ENCODE data around the gene SSR1.

Gene SSR1

GRCh38 chr6:7224731-7225130, 88.3 kb downstream of the SSR1 start:
- no peak overlapping the region for H3K4me2 ChIP-seq (ENCODE audit: low read depth, low read length, poor library complexity, severe bottlenecking)
- H4K20me1 ChIP-seq (ENCODE audit: low read depth, low read length), result no peaks in the 10 kb centered on the region

GRCh38 chr6:7222197-7222596, 90.8 kb downstream of the SSR1 start:
- H3K36me3 ChIP-seq (ENCODE audit: low read length), result no peaks in the 10 kb centered on the region

More at GRCh38 chr6:7224731-7225130, 88.3 kb downstream of the SSR1 start:
- H3K27ac ChIP-seq (ENCODE audit: low read depth, low read length), result no peak overlapping the region
- no peaks in the 10 kb centered on the region for H3K9me2 ChIP-seq (replicated peaks; ENCODE audit: insufficient read depth, low read length)
- H3K9me3 ChIP-seq (ENCODE audit: insufficient read depth, low read length), result no peaks in the 10 kb centered on the region
- H3K36me3 ChIP-seq (ENCODE audit: low read length), result no peaks in the 10 kb centered on the region
- TF ChIP-seq CTCF (IDR thresholded peaks at IDR 0.05; ENCODE audit: insufficient read depth, low read length, poor library complexity, severe bottlenecking) (no peak), EZH2phosphoT487 (conservative IDR thresholded peaks at IDR 0.05; ENCODE audit: low read length) (no peak)
- H3K27me3 ChIP-seq (ENCODE audit: low read length), result no peaks in the 10 kb centered on the region
- no peaks in the 10 kb centered on the region for H3K79me2 ChIP-seq (ENCODE audit: insufficient read depth, low read length)
- no peak overlapping the region for H2AFZ ChIP-seq (ENCODE audit: low read depth, low read length, severe bottlenecking)
- no peak overlapping the region for H3K9ac ChIP-seq (ENCODE audit: low read length)
- H3F3A ChIP-seq (ENCODE audit: insufficient read depth), result no peaks in the 10 kb centered on the region
- H3K4me3 ChIP-seq (ENCODE audit: insufficient read depth, low read length, poor library complexity, severe bottlenecking), result no peak overlapping the region

GRCh38 chr6:7219310-7219709, 93.7 kb downstream of the SSR1 start:
- Histone ChIP-seq H4K20me1 (ENCODE audit: low read depth, low read length) (no peaks in the 10 kb centered on the region), H3K36me3 (ENCODE audit: low read length) (no peaks in the 10 kb centered on the region), H3K4me3 (ENCODE audit: insufficient read depth, low read length, poor library complexity, severe bottlenecking) (no peak overlapping the region), H3K27me3 (ENCODE audit: low read length) (no peaks in the 10 kb centered on the region), H3K9me2 (replicated peaks; ENCODE audit: insufficient read depth, low read length) (no peaks in the 10 kb centered on the region), H3K4me2 (ENCODE audit: low read depth, low read length, poor library complexity, severe bottlenecking) (no peak overlapping the region), H2AFZ (ENCODE audit: low read depth, low read length, severe bottlenecking) (no peak overlapping the region), H3F3A (ENCODE audit: insufficient read depth) (no peaks in the 10 kb centered on the region), H3K9ac (ENCODE audit: low read length) (no peak overlapping the region), H3K79me2 (ENCODE audit: insufficient read depth, low read length) (no peaks in the 10 kb centered on the region), H3K27ac (ENCODE audit: low read depth, low read length) (no peak overlapping the region), H3K9me3 (ENCODE audit: insufficient read depth, low read length) (no peaks in the 10 kb centered on the region)
- no peak for TF ChIP-seq CTCF (IDR thresholded peaks at IDR 0.05; ENCODE audit: insufficient read depth, low read length, poor library complexity, severe bottlenecking)
- TF ChIP-seq EZH2phosphoT487 (conservative IDR thresholded peaks at IDR 0.05; ENCODE audit: low read length), result no peak

More at GRCh38 chr6:7222197-7222596, 90.8 kb downstream of the SSR1 start:
- H3K27me3 ChIP-seq (ENCODE audit: low read length), result no peaks in the 10 kb centered on the region
- H3K79me2 ChIP-seq (ENCODE audit: insufficient read depth, low read length), result no peaks in the 10 kb centered on the region
- no peak for TF ChIP-seq CTCF (IDR thresholded peaks at IDR 0.05; ENCODE audit: insufficient read depth, low read length, poor library complexity, severe bottlenecking)
- no peak for TF ChIP-seq EZH2phosphoT487 (conservative IDR thresholded peaks at IDR 0.05; ENCODE audit: low read length)
- no peak overlapping the region for H3K27ac ChIP-seq (ENCODE audit: low read depth, low read length)
- no peak overlapping the region for H3K9ac ChIP-seq (ENCODE audit: low read length)
- H2AFZ ChIP-seq (ENCODE audit: low read depth, low read length, severe bottlenecking), result no peak overlapping the region
- no peak overlapping the region for H3K4me3 ChIP-seq (ENCODE audit: insufficient read depth, low read length, poor library complexity, severe bottlenecking)
- H4K20me1 ChIP-seq (ENCODE audit: low read depth, low read length), result no peaks in the 10 kb centered on the region
- H3K9me3 ChIP-seq (ENCODE audit: insufficient read depth, low read length), result no peaks in the 10 kb centered on the region
- H3K4me2 ChIP-seq (ENCODE audit: low read depth, low read length, poor library complexity, severe bottlenecking), result no peak overlapping the region
- no peaks in the 10 kb centered on the region for H3F3A ChIP-seq (ENCODE audit: insufficient read depth)
- H3K9me2 ChIP-seq (replicated peaks; ENCODE audit: insufficient read depth, low read length), result no peaks in the 10 kb centered on the region

All from SU-DHL-6 (cell line).